Mucosa of descending colon (tissue), 3 donors: ENCODE results near the gene MXRA7. TPM values are rescaled to one million over a fixed set of nuclear protein-coding genes. Genes with fewer than 3 reads are reported as not detected.
A peak's percentile ranks its signal among the peaks of the same experiment; 100 is the strongest.
"Not testable (repeated sequence)": the region's sequence is repeated elsewhere in the genome, so short reads cannot be mapped to it uniquely, and the experiment has no call there.

Experiments
- ATAC-seq: fragments of 200-7000 bp; cut with Tn5 transposase; one replicate; pipeline ENCODE4 v1.9.1; 2020; ENCODE audit warnings: mild to moderate bottlenecking, moderate library complexity
- DNase-seq, 3 donors: peaks; one replicate each; pipeline ENCODE4 v3.0.0-alpha.2; 2020
- H3K36me3 ChIP-seq: fragments of 200-600 bp; one replicate; pipeline ENCODE4 v1.8.0; 2021; ENCODE audit warnings: low read depth, mild to moderate bottlenecking
- H3K4me1 ChIP-seq: fragments of 200-600 bp; one replicate; pipeline ENCODE4 v1.8.0; 2021; ENCODE audit warnings: low read depth, mild to moderate bottlenecking
- H3K4me3 ChIP-seq: fragments of 200-600 bp; one replicate; pipeline ENCODE4 v1.8.0; 2021; ENCODE audit warnings: mild to moderate bottlenecking
- H3K9me3 ChIP-seq: fragments of 200-600 bp; one replicate; pipeline ENCODE4 v1.8.0; 2021; ENCODE audit warnings: mild to moderate bottlenecking
- CTCF ChIP-seq: fragments of 200-600 bp; IDR thresholded peaks from one replicate; pipeline ENCODE4 v1.8.0; 2022; ENCODE audit warnings: antibody characterized with exemption, mild to moderate bottlenecking
- intact Hi-C, 2 donors: fragments of 100-400 bp; cut with DNase I in 1 of 2; cut with micrococcal nuclease in 1 of 2; formaldehyde crosslinking; loops; one replicate each; pipeline versions ENCODE4 v1.11.0 to v1.11.1; 2022; cut with DNase I, micrococcal nuclease
- total RNA-seq, 3 donors: library from RNA; stranded (reverse); fragmentation: NEBNext Ultra II Directional in 2 of 3; extraction: Animal tissue kit (Norgen Biotek cat#: 25700) in 2 of 3; gene quantifications; one replicate each; pipeline versions ENCODE4 v1.2.1 to v1.2.4, GENCODE V29; 2021 to 2023
- donor health status: DM: no; HTN: no; CAD: no; lungs with moderate emphysema.
- donor health status: DM: no; HTN: no; CAD: no.
- donor health status: DM: no; HTN: yes; CAD: no.

Gene MXRA7
- total RNA-seq, 3 donors from 2014 or later = 11.4 to 214 (median 24.5) TPM

- intact Hi-C loops = no loop called here
- ATAC-seq (no peak), DNase-seq (no peak)
- H3K4me1 ChIP-seq = peaks cover 12% of the 10 kb centered on the region
- H3K36me3 ChIP-seq = no peaks in the 10 kb centered on the region
- TF ChIP-seq CTCF = no peak
- H3K9me3 ChIP-seq = no peaks in the 10 kb centered on the region
- no peak overlapping the region for H3K4me3 ChIP-seq
Measured at GRCh38 chr17:76742958-76743357, 32.2 kb upstream of the MXRA7 start.

- DNase-seq (no peak), ATAC-seq (no peak)
- intact Hi-C loops = no loop called here
- TF ChIP-seq CTCF = no peak
- H3K4me3 ChIP-seq = no peak overlapping the region
- no peaks in the 10 kb centered on the region for H3K36me3 ChIP-seq
- peaks cover 12% of the 10 kb centered on the region for H3K4me1 ChIP-seq
- H3K9me3 ChIP-seq = no peaks in the 10 kb centered on the region
Measured at GRCh38 chr17:76740329-76741118, 29.8 kb upstream of the MXRA7 start.

GRCh38 chr17:76739568-76740115 lies 28.9 kb upstream of the MXRA7 start:
- peaks cover 17% of the 10 kb centered on the region for H3K4me1 ChIP-seq
- H3K36me3 ChIP-seq, H3K4me3 ChIP-seq, intact Hi-C loops, H3K9me3 ChIP-seq, ATAC-seq: not testable (repeated sequence)
- DNase-seq = peak in 1 of 3 donors; percentile 39

GRCh38 chr17:76738468-76738850 lies 27.7 kb upstream of the MXRA7 start:
- ATAC-seq (no peak), DNase-seq (no peak)
- no peaks in the 10 kb centered on the region for H3K36me3 ChIP-seq
- peak overlapping the region; percentile 97 for H3K4me3 ChIP-seq
- no peaks in the 10 kb centered on the region for H3K9me3 ChIP-seq
- intact Hi-C loops = no loop called here
- no peak for TF ChIP-seq CTCF
- H3K4me1 ChIP-seq = peaks cover 26% of the 10 kb centered on the region

DNA sequence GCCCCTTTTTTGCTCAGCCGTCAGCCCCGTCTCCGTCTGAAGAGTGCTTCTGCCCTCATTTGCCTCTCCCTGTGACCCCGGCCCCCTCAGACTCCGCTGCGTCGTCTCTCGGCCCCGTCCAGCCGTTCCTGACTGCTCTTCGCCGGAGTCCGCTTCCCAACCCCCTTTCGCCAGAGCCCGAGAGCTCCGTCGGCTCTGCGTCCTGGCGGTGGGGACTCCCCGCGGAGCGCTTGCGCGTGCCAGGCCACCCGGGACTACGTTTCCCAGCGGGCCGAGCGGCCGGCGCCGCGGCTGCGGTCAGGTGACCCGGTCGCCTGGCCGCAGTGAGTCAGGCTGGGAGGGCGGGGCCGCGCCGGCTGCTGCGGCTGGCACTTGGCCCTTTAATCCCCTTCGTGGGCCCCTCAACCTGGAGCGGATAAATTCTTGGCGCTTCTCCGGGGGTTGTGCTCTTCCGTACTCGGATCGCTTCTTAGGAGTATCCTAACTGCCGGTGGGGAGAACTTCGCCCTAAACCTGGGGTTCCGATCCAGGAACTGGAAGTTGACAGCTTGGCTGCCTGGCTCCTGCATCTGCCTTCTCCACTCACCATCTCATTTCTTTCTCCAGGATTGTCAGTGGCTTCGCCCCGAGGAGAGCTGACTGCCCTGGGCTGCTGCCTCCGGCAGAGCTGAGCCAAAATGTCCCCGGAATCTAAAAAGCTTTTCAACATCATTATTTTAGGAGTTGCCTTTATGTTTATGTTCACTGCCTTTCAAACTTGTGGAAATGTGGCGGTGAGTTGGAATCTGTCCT lies 27.1 kb upstream of the MXRA7 start, which contains the start of gene MFSD11:
MFSD11 (plus strand) TSS at position 444 of the 792 bp plus-strand sequence; CDS start at position 678, 234 bp downstream.
- peak; percentile 90 to 96 (median 95) for DNase-seq
- Histone ChIP-seq H3K4me1 (peaks cover 26% of the 10 kb centered on the region), H3K4me3 (peak within 1 kb of the TSS; percentile 97), H3K9me3 (no peaks in the 10 kb centered on the region), H3K36me3 (no peaks in the 10 kb centered on the region)
- no peak for TF ChIP-seq CTCF
- ATAC-seq = peak; percentile 82
- intact Hi-C loops = no loop called here
